Stomach smooth muscle (tissue), 2 donors: Measurements from ENCODE around the gene PCSK6.

ENCODE experiments used
- H3K27ac ChIP-seq: one replicate; pipeline ENCODE4 v1.7.0; 2013; ENCODE audit warnings: mild to moderate bottlenecking, low read length, inconsistent platforms
- H3K27me3 ChIP-seq, 2 donors: one replicate each; pipeline ENCODE4 v1.7.0; 2013; ENCODE audit warnings: low read length in 2 of 2; ENCODE audit not compliant: insufficient read depth in 2 of 2, control insufficient read depth in 1 of 2
- H3K36me3 ChIP-seq, 2 donors: one replicate each; pipeline ENCODE4 v1.7.0; 2013; ENCODE audit warnings: low read length in 2 of 2; ENCODE audit not compliant: control insufficient read depth in 2 of 2, insufficient read depth in 2 of 2
- H3K4me1 ChIP-seq: one replicate; pipeline ENCODE4 v1.7.0; 2013; ENCODE audit warnings: low read length; ENCODE audit not compliant: control insufficient read depth, insufficient read depth
- H3K4me3 ChIP-seq, 2 donors: one replicate each; pipeline ENCODE4 v1.7.0; 2013; ENCODE audit warnings: low read length in 2 of 2
- H3K9ac ChIP-seq, 2 donors: one replicate each; pipeline ENCODE4 v1.7.0; 2013; ENCODE audit warnings: low read length in 2 of 2, mild to moderate bottlenecking in 1 of 2
- H3K9me3 ChIP-seq, 2 donors: one replicate each; pipeline ENCODE4 v1.7.0; 2013; ENCODE audit warnings: low read length in 2 of 2; ENCODE audit not compliant: control insufficient read depth in 2 of 2
- donor health status: healthy.
- donor health status: Pancreatic carcinoma.

PCSK6 gene

DNA sequence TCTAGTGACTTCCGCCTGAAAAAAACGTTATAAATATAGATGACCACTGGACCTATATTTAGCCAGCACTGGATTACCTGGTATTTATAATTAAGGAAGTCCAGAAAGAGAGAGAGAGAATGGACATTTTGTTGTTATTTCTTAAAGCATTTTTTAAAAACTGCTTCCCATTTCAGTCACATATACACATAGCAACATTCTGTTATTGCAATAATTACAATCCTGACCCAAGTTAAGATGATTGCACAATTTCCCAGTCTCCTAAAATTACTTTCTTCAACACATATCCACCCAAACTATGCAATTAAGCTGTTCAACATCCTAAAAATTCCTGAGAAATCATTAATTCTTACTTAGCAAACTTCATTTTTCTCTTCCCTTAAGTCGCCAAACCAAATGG is 37.7 kb downstream of the PCSK6 start:
- Histone ChIP-seq H3K9me3 (no peaks in the 10 kb centered on the region), H3K27me3 (no peaks in the 10 kb centered on the region), H3K4me3 (no peak overlapping the region), H3K36me3 (no peaks in the 10 kb centered on the region), H3K27ac (no peak overlapping the region), H3K4me1 (peaks cover 9% of the 10 kb centered on the region), H3K9ac (no peak overlapping the region)

DNA sequence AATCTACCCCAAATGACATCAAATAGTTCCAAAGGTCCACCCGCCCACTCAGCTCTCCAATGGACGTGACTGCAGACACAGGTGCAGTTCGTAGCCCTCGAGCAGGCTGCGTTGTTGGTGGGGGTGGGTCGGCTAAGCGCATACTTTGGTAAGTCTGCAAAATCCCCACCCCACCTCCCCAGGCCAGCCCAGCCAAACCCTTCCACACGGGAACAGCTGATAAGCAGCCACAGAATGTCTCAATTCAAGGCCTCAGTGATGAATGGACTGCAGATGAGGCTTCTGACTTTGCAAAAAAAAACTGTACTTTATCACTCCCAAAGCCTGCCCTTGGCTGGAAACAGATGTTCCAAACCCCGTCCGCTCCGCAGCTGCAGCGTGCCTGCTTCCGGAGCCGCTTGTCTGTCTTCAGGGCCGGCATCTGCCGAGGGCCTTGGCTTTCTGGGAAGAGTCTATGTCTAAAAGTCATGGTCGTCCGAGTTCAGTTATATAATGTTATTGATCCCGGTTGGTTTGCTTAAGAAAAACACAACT is 38.2 kb downstream of the PCSK6 start:
- Histone ChIP-seq H3K9me3 (no peaks in the 10 kb centered on the region), H3K4me1 (peaks cover 10% of the 10 kb centered on the region), H3K4me3 (no peak overlapping the region), H3K9ac (no peak overlapping the region), H3K36me3 (no peaks in the 10 kb centered on the region), H3K27ac (no peak overlapping the region), H3K27me3 (no peaks in the 10 kb centered on the region)

DNA sequence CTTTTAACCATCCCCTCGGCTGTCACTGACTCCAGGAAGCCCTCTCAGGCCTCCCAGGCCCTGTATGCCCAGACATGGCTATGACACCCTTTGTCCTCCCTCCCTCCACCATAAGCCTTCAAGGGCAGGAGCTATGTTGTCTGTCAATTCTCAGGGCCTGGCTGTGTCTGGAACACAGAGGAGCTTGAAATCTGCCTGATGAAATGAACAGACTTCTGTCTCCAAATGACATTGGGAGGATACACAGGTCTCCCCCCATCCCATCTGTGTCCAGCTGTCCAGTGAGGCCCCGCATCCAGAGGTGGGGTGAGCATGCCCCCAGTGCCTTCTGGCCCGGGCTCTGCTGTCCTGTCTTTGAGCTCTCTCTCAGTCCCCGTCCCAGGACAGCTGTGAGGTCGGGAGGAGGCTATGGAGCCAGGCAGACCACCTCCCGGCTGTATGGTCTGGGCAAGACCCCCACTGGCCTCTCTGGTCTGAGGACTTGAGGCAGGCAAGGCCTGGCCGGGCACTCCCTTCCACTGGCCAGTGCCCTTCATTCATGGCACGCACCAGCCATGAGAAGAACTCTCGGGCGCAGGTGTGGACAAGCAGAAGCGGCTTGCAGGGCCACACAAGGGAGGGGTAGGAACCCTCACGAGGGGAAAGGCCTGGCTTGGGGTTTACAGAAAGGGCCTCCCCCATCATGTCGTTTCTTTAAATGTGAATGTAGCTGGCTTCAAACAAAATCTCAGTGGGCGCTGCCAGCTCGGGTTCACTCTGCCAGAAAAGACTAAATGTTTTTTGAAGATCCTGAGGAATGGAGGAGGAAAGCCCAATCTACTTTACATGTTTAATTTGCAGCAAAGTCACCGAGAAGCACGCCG is 38.9 kb downstream of the PCSK6 start:
- no peak overlapping the region for H3K4me3 ChIP-seq
- H3K36me3 ChIP-seq = no peaks in the 10 kb centered on the region
- H3K9me3 ChIP-seq = no peaks in the 10 kb centered on the region
- H3K4me1 ChIP-seq = peaks cover 13% of the 10 kb centered on the region
- H3K27ac ChIP-seq = no peak overlapping the region
- H3K27me3 ChIP-seq = no peaks in the 10 kb centered on the region
- no peak overlapping the region for H3K9ac ChIP-seq

- Histone ChIP-seq H3K27me3 (no peaks in the 10 kb centered on the region), H3K36me3 (no peaks in the 10 kb centered on the region), H3K4me3 (no peak overlapping the region), H3K9me3 (no peaks in the 10 kb centered on the region), H3K9ac (no peak overlapping the region), H3K4me1 (peaks cover 14% of the 10 kb centered on the region), H3K27ac (no peak overlapping the region)
Observed at GRCh38 chr15:101449471-101450402, 39.8 kb downstream of the PCSK6 start.

DNA sequence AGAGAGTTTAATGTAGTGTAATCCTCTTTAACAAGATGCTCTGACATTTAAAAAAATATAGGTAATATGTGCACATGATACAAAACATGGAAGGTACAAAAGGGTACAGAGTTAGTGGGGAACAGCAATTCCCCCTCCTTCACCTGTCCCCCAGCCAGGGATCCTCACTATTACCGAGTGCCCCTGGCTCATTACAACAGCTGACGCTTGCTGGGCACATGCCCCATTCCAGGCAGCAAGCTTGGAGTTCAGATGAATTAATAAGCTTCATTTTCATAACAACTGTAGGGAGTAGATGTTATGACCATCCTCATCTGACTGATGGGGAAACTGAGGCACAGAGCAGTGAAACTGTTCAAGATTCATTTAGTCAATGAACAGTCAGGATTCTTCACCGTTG is 41.2 kb downstream of the PCSK6 start:
- Histone ChIP-seq H3K27ac (no peak overlapping the region), H3K4me3 (no peak overlapping the region), H3K27me3 (no peaks in the 10 kb centered on the region), H3K9ac (no peak overlapping the region), H3K4me1 (peaks cover 14% of the 10 kb centered on the region), H3K9me3 (no peaks in the 10 kb centered on the region), H3K36me3 (no peaks in the 10 kb centered on the region)

- no peak overlapping the region for H3K4me3 ChIP-seq
- H3K27ac ChIP-seq = no peak overlapping the region
- no peaks in the 10 kb centered on the region for H3K27me3 ChIP-seq
- H3K4me1 ChIP-seq = peaks cover 14% of the 10 kb centered on the region
- no peak overlapping the region for H3K9ac ChIP-seq
- no peaks in the 10 kb centered on the region for H3K9me3 ChIP-seq
- no peaks in the 10 kb centered on the region for H3K36me3 ChIP-seq
Observed at GRCh38 chr15:101447561-101448071, 41.9 kb downstream of the PCSK6 start.

DNA sequence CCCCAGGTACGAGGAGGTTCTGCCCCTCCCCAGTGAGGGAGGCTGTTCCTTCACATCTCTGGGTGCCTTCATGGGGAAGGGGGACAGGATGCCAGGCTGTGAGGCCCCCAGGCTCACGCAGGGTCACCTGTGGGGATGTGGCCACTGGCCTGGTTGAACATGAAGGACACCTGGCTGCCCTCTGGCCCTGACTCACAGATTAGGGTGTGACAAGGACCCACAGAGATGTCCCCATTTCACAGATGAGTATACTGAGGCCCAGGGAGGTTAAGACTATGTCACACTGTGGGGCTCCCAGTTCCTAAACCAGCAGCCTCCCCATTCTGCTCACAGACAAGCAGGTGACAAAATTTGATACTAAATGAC is 42.4 kb downstream of the PCSK6 start:
- Histone ChIP-seq H3K9me3 (no peaks in the 10 kb centered on the region), H3K4me3 (no peak overlapping the region), H3K27ac (no peak overlapping the region), H3K27me3 (no peaks in the 10 kb centered on the region), H3K4me1 (peaks cover 14% of the 10 kb centered on the region), H3K9ac (no peak overlapping the region), H3K36me3 (no peaks in the 10 kb centered on the region)

- H3K9ac ChIP-seq = no peak overlapping the region
- peaks cover 16% of the 10 kb centered on the region for H3K4me1 ChIP-seq
- H3K27ac ChIP-seq = no peak overlapping the region
- no peaks in the 10 kb centered on the region for H3K9me3 ChIP-seq
- H3K27me3 ChIP-seq = no peaks in the 10 kb centered on the region
- H3K36me3 ChIP-seq = no peaks in the 10 kb centered on the region
- no peak overlapping the region for H3K4me3 ChIP-seq
Observed at GRCh38 chr15:101446518-101447167, 42.9 kb downstream of the PCSK6 start.

DNA sequence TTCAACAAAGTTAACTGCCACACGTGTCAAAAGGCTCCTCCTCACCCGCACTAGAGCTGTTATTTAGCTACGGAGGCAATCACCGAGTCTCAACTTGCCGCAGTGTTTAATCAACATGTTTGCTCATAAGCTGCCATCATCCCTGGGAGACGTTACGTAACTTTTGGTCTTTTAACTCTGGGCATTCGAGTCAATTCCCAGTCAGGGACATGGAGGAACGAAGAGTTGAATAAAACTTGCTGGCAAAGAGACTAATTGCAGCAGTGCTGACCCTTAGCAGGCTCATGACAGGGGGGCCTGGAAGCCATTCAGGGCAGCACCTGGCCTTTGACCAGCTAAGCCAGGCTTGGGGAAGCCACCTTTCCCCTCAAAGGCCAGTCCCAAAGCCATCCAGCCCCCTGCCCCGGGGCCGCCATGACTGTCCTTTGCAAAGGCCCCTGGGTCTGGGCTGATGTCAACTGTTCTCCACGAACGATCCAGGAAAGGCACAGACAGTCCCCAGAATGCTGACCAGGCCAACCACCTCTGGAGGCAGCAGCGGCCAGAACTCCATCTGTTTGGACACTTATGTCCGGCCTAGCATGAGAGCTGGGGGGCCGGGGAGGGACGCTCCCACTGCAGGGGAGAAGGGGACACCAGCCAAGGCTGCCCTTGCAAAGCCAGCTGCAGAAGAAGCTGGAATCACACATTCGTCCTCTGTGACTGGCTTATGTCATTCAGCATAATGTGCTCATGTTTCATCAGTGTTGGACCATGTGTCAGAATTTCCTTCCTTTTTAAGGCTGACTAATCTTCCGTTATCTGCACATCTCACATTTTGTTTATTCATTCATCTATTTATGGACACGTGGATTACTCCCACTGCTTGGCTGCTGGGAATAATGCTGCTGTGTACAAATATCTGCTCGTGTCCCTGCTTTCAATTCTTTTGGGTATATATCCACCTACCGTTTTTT is 43.7 kb downstream of the PCSK6 start:
- Histone ChIP-seq H3K27me3 (no peaks in the 10 kb centered on the region), H3K9me3 (no peaks in the 10 kb centered on the region), H3K36me3 (no peaks in the 10 kb centered on the region), H3K4me3 (no peak overlapping the region), H3K4me1 (peaks cover 21% of the 10 kb centered on the region), H3K9ac (no peak overlapping the region), H3K27ac (no peak overlapping the region)
